HL-60 (cell line): ENCODE results near the gene TEKT2.

ENCODE experiments used
- DNase-seq, 2 experiments: peaks; one replicate each; pipeline ENCODE4 v3.0.0-alpha.2; 2010 to 2020; ENCODE audit warnings: low read depth in 1 of 2, low spot score in 1 of 2
- H3K27ac ChIP-seq: fragments of 250-450 bp; sonication (Bioruptor Pico); replicated peaks from 2 replicates; pipeline ENCODE4 v1.5.1; 2020; ENCODE audit warnings: mild to moderate bottlenecking, moderate library complexity
- H3K27me3 ChIP-seq: fragments of 250-450 bp; sonication (Bioruptor Pico); 2 replicates; pipeline ENCODE4 v1.5.1; 2021; ENCODE audit warnings: mild to moderate bottlenecking, moderate library complexity; ENCODE audit not compliant: insufficient read depth, poor library complexity, severe bottlenecking
- H3K4me3 ChIP-seq: replicated peaks from 2 replicates; pipeline ENCODE4 v1.5.1; 2011; ENCODE audit warnings: mild to moderate bottlenecking, control low read depth, low read length; ENCODE audit not compliant: insufficient read depth
- CTCF ChIP-seq: IDR thresholded peaks from one replicate; pipeline ENCODE4 v1.5.1; 2011; ENCODE audit warnings: low read length, control low read depth, inconsistent platforms; ENCODE audit not compliant: insufficient read depth
- GABPA ChIP-seq: IDR thresholded peaks from 2 replicates; pipeline ENCODE4 v1.6.1; 2012; ENCODE audit warnings: low read depth
- POLR2AphosphoS5 ChIP-seq: IDR thresholded peaks from 2 replicates; pipeline ENCODE4 v1.6.1; 2012; ENCODE audit warnings: low read depth
- REST ChIP-seq: IDR thresholded peaks from 2 replicates; pipeline ENCODE4 v1.6.1; 2012; ENCODE audit warnings: low read depth; ENCODE audit not compliant: insufficient replicate concordance
- SPI1 ChIP-seq: IDR thresholded peaks from 2 replicates; pipeline ENCODE4 v1.6.1; 2012; ENCODE audit warnings: low read depth, mild to moderate bottlenecking, borderline replicate concordance

The TEKT2 gene

GRCh38 chr1:36126797-36127500 lies 43.1 kb downstream of the TEKT2 start:
- DNase-seq = no peak
- TF ChIP-seq CTCF (no peak), GABPA (no peak), SPI1 (no peak), POLR2AphosphoS5 (no peak), REST (no peak)
- Histone ChIP-seq H3K4me3 (no peak overlapping the region), H3K27me3 (peaks cover 19% of the 10 kb centered on the region), H3K27ac (no peak overlapping the region)

GRCh38 chr1:36128126-36128904 lies 44.4 kb downstream of the TEKT2 start:
- Histone ChIP-seq H3K27ac (no peak overlapping the region), H3K4me3 (no peak overlapping the region), H3K27me3 (peaks cover 19% of the 10 kb centered on the region)
- DNase-seq = no peak
- no peak for TF ChIP-seq POLR2AphosphoS5
- no peak for TF ChIP-seq CTCF
- TF ChIP-seq REST = no peak
- TF ChIP-seq GABPA = no peak
- TF ChIP-seq SPI1 = no peak

GRCh38 chr1:36128905-36129206 lies 45.0 kb downstream of the TEKT2 start:
- no peak overlapping the region for H3K4me3 ChIP-seq
- H3K27ac ChIP-seq = no peak overlapping the region
- H3K27me3 ChIP-seq = peaks cover 17% of the 10 kb centered on the region
- TF ChIP-seq CTCF = no peak
- TF ChIP-seq SPI1 = no peak
- TF ChIP-seq GABPA = no peak
- no peak for TF ChIP-seq POLR2AphosphoS5
- DNase-seq = no peak
